SK-N-SH (cell line): ENCODE measurements around the gene GPR183.

ENCODE experiments used
- CHD2 ChIP-seq: fragments of 150-350 bp; IDR thresholded peaks from 2 replicates; pipeline ENCODE4 v1.6.1; 2018; ENCODE audit warnings: low read length; ENCODE audit not compliant: partially characterized antibody
- CTCF ChIP-seq: fragments of 200-600 bp; sonication (generic); IDR thresholded peaks from 2 replicates; pipeline ENCODE4 v1.6.1; 2017; ENCODE audit warnings: antibody characterized with exemption, mild to moderate bottlenecking, moderate library complexity
- GATA2 ChIP-seq: sonication (generic); formaldehyde crosslinking; IDR thresholded peaks from 2 replicates; pipeline ENCODE4 v1.5.0; 2020; ENCODE audit warnings: mild to moderate bottlenecking, missing genetic modification reagents
- MAX ChIP-seq: IDR thresholded peaks from 2 replicates; pipeline ENCODE4 v1.4.0; 2012; ENCODE audit warnings: low read depth
- MXI1 ChIP-seq: IDR thresholded peaks from 2 replicates; pipeline ENCODE4 v1.6.1; 2012; ENCODE audit warnings: mild to moderate bottlenecking, low read depth, low read length, improper control_type of control experiment
- NFIC ChIP-seq: IDR thresholded peaks from 2 replicates; pipeline ENCODE4 v1.4.0; 2012; ENCODE audit warnings: borderline replicate concordance
- POLR2AphosphoS5 ChIP-seq: IDR thresholded peaks from 2 replicates; pipeline ENCODE4 v1.6.1; 2012; ENCODE audit warnings: low read depth, low read length
- RAD21 ChIP-seq: IDR thresholded peaks from 2 replicates; pipeline ENCODE4 v1.6.1; 2012; ENCODE audit warnings: mild to moderate bottlenecking, low read length
- REST ChIP-seq: IDR thresholded peaks from 2 replicates; pipeline ENCODE4 v1.6.1; 2012; ENCODE audit warnings: mild to moderate bottlenecking, low read depth, low read length, moderate library complexity
- SIN3A ChIP-seq: IDR thresholded peaks from 2 replicates; pipeline ENCODE4 v1.6.1; 2012; ENCODE audit warnings: low read depth, mild to moderate bottlenecking, low read length, moderate library complexity, borderline replicate concordance
- SMC3 ChIP-seq: IDR thresholded peaks from 2 replicates; pipeline ENCODE4 v1.6.1; 2012; ENCODE audit warnings: low read depth, low read length, improper control_type of control experiment
- USF1 ChIP-seq: IDR thresholded peaks from 2 replicates; pipeline ENCODE4 v1.4.0; 2012; ENCODE audit warnings: low read depth, borderline replicate concordance
- USF2 ChIP-seq: fragments of 150-350 bp; IDR thresholded peaks from 2 replicates; pipeline ENCODE4 v1.6.1; 2017; ENCODE audit warnings: antibody characterized with exemption, low read length, low read depth, borderline replicate concordance
- ZBTB33 ChIP-seq: IDR thresholded peaks from 2 replicates; pipeline ENCODE4 v1.4.0; 2012; ENCODE audit warnings: low read depth, borderline replicate concordance

GRCh38 chr13:99278200-99278599, 29.0 kb downstream of the GPR183 start:
- no peak for TF ChIP-seq POLR2AphosphoS5
- no peak for TF ChIP-seq USF2
- no peak for TF ChIP-seq RAD21
- no peak for TF ChIP-seq CTCF
- no peak for TF ChIP-seq SIN3A
- no peak for TF ChIP-seq CHD2
- TF ChIP-seq MXI1: no peak
- TF ChIP-seq REST: no peak
- TF ChIP-seq GATA2 (CRISPR knock-in tag): no peak
- no peak for TF ChIP-seq NFIC
- no peak for TF ChIP-seq ZBTB33
- no peak for TF ChIP-seq SMC3
- TF ChIP-seq USF1: no peak
- TF ChIP-seq MAX: no peak
